ENCODE results near the gene TLE4.
"Not testable (repeated sequence)": the region's sequence is repeated elsewhere in the genome, so short reads cannot be mapped to it uniquely, and the experiment has no call there.

Gene TLE4

DNA sequence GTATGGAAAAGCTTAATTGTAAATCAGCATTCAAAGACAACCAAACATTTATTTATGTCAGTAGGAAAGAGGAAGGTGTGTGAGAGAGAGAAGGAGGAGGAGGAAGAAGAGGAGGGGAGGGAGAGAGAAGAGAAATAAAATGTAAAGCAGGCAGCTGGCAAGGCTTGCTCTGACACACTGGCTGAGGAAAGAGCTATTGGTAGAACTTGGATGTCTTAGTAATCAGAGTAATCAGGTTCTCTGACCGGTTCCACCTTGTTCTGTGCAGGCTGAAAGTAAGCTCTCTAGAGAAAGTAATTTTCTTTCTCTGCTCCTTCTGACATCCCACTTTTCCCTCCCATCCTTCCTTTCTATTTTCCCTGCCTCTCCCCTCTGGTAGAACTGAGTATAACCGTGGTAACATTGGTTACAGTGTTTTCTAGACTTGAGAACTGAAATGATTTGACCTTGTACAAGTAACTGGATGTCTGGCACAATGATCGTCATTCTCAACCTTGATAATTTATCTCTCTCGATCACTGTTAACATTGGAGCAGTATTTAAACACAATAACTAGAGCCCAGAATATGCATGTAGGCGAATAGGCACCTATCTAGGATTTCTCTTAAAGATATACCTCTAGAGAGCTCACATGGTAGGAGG, 33.3 kb downstream of the TLE4 start:
- DNase-seq: no peak

DNA sequence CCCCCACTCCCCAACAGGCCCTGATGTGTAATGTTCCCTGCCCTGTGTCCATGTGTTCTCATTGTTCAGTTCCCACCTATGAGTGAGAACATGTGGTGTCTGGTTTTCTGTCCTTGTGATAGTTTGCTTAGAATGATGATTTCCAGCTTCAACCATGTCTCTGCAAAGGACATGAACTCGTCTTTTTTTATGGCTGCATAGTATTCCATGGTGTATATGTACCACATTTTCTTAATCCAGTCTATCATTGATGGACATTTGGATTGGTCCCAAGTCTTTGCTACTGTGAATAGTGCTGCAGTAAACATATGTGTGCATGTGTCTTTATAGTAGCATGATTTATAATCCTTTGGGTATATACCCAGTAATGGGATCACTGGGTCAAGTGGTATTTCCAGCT, 34.8 kb downstream of the TLE4 start:
- DNase-seq: not testable (repeated sequence)

DNA sequence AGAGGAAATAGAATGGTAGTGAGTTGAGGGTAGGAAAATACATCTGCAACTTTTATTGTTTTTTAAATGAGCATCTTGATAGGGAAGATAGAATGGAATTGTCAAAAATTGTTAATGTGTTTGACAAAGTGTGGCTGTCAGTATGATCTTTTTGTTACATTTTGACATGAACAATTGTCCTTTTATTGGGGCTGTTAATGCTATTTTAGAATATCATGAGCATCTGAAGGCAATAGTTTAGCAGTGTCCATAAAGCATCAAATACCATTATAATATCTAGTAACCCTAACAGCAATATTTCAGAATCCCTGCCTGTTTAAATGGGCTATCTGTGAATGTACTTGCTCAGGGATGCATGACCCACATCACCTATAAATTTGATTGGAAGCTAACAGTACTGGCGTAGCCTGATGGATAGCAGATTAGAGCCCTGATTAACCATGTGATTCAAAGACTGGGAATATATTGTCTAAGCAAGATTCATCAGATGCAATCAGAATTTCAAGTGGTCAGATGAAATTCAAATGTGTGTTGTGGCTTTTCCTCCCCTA, 37.8 kb downstream of the TLE4 start:
- peak; percentile 24 for DNase-seq

- peak; percentile 13 for DNase-seq
These were observed 38.4 kb downstream of the TLE4 start for GRCh38 chr9:79610019-79610631.

DNA sequence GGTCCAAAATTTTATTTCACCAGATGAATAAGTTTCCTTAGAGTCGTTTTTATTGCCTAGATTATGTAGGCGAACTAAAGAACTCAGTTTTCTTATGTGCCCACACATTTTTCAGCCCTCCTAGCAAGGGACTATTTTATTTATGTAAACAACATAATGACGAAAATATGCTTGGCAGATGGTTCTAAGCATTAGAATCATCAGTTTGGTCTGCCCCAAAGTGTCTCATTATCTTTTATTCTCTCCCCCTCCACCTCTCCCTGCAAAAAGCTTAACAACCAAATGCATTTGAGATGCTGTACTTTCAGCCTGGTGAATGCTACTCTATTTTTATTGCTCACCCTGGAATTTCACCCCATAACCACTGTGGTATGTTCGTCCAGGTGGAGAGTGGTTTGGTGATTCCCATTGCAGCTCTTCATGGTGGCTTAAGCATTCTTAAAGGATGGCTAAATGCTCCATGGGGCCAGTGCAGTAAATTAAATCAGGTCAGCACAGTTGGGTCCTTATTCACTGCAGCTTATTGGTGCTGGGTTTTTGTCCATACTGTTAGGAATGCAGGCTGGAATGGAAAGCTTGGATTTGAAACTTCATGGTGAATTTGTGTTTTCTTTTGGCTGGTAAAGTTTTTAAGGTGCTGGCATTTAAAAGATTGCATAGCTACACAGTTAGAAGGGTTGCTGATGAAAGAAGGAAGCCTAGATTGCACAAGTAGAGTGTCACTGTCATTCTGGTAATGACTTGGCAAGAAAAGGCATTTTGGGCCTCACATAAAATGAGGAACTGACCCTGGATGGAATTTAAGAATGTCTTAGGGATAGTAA, 39.2 kb downstream of the TLE4 start:
- DNase-seq: no peak

DNA sequence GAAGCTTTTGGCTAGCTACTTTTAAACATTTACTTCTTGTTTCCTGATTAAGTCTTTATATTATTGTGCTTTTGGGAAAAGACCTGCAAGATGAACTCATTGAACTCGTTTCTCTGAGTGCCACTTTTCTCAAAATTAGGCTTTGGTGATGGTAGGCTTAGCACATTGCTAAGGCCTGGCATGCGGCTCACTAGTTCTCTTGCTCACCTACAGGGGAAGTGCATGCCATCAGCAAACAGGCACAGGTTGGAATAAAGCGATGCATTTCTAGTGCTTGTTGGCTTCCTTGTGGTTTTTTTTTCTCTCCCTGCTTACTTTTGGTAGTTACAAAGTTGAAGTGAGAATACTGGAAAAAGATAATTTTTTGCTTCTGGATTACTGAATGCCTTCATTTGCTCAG, 41.4 kb downstream of the TLE4 start:
- DNase-seq: no peak

DNA sequence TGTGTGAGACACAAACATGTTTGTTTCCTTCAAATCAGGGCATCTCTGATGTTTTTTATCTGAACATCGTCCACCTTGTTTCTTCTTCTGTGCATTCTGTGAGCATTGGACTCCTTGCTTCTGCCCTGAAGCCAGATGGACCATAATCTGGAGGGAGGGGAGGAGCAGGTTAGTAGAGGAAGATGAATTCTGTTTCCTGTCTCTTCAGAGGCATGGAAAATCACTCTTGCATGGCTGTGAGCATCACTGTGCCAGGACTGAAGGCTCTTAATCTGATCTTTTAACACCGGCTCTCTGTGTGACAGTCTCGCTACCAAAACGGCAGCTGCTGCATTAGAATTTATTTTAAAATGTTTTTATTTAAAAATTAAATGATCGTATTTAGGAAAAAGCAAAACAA, 43.3 kb downstream of the TLE4 start:
- DNase-seq: peak; percentile 43

DNA sequence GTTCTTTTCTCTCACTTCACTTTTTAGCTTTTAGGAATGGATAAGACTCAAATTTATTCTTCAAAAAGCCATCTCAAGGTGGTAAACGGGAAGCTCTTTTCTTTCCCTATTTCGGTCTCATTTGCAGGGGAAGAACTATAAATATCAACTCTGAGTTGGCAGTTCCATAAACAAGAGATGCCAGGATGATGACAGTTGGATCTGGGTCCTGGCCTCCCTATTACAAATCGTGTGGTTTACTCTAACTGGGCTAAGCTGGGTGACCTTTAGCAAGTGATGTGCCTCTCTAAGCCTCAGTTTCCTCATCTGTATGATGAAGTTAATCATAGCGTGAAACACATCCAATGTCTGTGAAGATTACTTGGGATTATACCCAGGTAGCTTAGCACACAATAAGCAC, 44.2 kb downstream of the TLE4 start:
- DNase-seq: no peak

DNA sequence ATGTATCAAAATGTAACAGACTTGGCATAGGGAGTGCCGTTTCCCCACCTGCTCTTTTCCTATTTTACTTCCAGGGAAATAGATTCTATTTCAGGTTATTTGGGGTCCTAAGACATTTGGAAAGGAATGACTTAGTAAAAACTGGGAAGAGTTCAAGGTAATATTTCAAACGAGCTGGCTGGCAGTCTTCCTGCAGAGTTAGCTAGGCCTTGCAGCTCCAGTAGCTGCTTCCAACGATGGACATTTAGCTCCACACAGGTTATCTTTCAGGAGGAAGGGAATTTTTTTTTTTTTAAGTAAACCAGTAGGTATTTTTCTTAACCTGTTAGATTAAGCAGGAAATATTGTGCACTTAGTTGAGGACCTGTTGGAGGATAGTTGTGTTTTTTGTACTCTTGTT, 45.2 kb downstream of the TLE4 start:
- DNase-seq: no peak

DNA sequence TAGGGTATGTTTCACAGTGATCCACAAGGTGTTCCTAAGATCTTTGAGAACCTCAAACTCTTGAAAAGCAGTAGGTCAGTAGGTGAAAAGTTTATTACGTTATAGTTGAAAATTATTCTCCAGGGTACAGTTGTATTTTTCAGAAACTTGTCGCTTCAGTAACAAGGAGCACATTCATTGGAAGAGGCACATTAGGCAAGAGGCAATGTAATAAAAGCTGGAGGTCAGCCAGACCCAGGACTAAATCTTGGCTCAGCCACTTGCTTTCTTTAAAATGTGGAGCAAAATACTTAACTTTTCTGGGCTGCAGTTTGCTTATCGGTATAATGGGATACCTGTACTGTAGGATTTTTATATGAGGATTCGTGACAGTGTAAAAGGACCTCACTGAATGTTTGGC, 45.6 kb downstream of the TLE4 start:
- DNase-seq: no peak

DNA sequence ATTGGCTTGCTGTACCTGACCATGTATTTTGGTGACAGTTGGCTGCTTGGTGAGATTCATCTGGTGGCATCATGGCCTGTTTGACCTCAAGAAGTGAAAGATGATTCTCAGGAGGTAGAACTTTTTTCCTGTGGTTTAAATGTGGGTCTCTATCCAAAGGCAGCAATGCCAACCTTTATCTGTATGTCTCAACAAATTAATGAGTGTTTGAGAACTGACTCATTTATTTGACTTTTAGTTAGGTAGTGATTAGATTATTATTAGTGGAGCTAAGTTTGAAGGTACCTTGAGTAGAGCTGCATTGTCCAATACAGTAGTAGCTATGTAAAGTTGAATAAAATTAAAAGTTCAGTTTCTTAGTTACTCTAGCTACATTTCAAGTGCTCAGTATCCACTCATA, 48.2 kb downstream of the TLE4 start:
- DNase-seq: no peak

GRCh38 chr9:79621916-79622575, 50.3 kb downstream of the TLE4 start:
- no peak for DNase-seq

- no peak for DNase-seq
These were observed 52.3 kb downstream of the TLE4 start for GRCh38 chr9:79623799-79624721.

DNA sequence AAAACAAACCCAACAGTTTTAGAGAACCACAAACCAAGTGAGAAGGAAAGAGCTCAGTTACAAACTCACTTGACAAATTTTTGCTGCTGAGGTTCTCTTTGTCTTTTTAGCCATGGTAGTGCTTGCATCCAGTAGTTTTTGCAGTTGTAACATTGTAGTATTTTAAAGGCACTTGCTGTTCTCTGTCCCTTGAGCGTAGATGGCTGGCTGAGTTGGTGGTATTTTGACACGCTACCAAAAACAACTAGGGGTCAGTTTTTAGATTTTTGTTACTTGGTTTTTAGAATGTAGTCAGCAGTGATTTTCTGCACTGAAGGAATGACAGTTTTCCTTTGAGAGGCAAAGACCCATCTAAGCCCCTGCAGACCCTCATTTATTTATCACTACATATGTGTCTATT, 58.0 kb downstream of the TLE4 start:
- no peak for DNase-seq

DNA sequence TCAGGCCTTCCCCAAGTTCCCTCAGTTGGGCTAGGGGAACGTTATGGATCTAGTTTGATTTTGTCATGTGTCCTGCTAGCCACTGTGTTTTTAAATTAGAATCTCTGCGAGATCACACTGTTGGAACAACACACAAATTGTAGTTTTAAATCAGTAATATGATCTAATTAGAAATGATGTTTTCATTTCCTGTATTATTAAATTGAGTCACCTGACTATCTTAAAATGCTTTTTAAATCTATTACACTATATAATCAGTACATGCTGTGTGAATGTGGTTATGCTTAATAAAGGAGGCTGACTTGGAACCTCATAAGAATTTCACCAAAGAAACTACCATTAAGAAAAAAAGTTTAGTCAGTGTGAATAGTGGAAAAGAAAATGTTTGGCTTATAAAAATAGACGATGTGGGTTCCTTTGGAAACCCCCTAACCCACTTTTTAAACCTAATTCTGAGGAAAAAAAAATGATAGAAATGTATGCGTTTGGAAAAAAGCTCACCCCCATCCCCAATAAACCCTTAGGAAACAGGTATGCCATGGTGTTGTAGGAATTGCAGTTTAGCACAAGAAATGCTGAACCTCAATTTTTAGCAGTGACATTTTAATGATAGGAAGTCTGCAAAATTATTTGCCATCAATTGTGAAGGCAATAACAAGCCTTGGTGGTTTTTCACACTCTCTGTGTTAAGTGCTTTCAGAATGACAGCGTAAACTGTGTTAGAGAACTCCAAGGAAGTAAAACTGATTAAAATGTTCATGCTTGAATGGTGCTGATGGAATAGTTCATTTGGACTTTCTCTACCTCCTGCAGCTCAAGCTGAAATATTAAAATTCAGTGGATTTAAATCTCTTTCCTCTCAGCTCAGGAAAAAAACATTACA, 59.0 kb downstream of the TLE4 start:
- DNase-seq: no peak

DNA sequence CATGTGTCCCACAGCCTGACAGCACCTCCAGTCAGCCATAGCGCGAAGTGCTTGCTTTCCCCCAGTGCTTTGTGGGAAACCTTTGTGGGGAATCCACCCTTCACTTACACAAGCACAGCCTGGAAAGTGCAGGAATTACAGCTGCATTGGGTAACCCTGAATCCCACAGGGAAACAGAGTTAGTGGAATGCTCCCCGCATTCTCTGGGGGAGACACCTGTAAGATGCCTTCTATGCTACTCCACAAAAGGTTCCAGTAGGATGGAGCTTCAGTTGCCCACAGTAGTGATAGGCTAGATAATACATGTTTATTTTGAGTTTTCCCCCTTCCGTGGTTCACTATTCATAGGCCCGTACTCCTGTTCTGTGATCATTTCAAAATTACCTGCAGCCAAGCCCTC, 60.3 kb downstream of the TLE4 start:
- DNase-seq: no peak

DNA sequence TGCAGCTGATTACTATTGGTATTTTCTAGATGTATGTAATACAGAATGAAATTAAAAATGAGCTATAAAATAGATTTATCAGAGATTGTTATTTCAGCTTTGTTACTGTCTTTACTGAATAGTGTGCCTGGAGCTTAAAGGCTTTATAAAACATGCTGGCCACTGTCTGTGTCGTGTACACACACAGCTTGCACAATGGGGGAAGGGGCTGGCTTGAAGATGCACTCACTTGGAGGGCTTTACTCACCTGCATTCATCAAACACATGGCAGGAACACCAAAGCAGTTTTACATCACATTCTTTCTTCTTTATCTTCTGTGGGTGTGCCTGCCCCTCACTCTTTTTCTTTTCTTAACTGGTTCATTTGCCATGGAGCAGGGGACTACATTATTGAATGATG, 60.9 kb downstream of the TLE4 start:
- DNase-seq: peak; percentile 16

DNA sequence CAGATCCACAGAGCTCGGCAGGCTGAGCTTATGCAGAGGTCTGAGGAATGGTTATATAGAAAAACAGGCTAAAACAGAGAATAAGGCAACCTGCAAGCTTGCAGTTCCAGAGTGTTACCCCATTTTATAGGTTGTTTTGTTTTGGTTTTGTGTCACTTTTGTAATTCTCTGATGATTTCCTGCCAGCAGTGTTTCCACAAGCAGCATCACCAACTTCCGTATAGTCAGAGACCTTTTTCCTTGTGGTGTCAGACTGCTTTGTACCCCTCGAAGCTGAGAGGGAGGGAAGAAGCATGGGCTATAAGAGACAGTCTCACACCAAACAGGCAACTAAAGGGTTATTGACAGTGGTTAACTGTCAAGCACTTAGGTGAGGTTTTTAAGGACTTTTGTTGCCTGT, 61.8 kb downstream of the TLE4 start:
- DNase-seq: no peak

- DNase-seq: no peak
These were observed 65.6 kb downstream of the TLE4 start for GRCh38 chr9:79637177-79637925.

DNA sequence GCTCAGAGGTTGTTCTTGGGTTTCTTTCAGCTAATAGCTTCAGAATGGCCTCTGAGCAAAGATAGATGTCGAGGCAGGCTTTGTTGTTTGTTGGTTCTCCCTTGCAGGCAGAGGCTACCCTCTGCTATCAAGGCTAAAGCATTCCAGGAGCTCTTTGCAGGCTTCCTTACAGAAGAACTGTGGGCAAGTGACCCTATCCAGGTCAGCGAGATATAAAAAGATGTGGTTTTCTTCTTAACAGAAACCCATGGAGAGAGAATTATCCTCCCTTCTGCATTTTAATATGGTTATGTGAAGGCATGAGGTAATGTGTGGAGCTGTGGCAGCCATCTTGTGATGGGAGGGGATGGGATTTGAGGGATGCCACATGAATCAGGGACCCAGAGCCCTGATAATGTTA, 67.0 kb downstream of the TLE4 start:
- DNase-seq: no peak
